HTR-8/SVneo (cell line): Measurements from ENCODE around the gene ATP2C1.

Experiments used
- DNase-seq: peaks from one replicate; pipeline ENCODE4 v3.0.0; 2011; ENCODE audit warnings: low spot score, mixed read lengths; ENCODE audit not compliant: insufficient read length
- FAIRE-seq: peaks from 2 replicates; lab custom pipeline; 2011; peaks lifted over from hg19 to GRCh38; lab: Jason Lieb, UNC

ATP2C1 gene

DNA sequence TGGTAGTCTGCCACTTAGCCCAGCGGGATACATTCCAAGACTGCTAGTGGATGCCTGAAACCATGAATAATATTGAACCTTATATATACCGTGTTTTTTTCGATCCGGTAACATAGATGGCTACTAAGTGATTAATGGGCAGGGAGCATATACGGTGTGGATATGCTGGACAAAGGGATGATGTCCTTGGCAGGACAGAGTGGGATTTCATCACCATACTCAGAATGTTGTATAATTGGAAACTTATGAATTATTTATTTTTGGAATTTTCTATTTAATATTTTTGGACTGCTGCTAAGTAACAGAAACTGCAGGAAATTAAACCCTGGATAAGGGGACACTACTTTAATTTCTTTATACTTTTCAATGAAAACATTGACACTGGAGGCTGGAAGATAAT, 79.5 kb downstream of the ATP2C1 start:
- FAIRE-seq (no peak), DNase-seq (no peak)

DNA sequence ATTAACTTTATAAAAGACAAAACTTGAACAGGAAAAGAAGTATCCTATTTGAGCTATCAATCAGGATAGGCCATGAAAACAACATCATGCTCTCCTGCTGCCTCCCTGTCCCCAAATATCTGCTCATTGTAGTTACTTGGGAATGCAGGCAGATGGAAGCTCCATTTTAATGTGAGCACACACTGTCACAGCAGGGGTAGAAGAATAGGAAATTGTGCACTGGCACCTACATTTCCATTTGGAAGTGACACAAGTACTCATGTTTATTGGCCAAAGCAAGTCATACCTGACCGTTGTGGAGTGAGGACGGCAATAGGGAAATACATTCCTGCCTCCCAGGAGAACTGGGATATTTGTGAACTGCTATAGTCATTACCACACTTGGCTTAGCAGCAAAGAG, 80.3 kb downstream of the ATP2C1 start:
- DNase-seq, result no peak
- FAIRE-seq, result no peak

GRCh38 chr3:130975251-130975650, 81.4 kb downstream of the ATP2C1 start:
- FAIRE-seq (no peak), DNase-seq (no peak)

DNA sequence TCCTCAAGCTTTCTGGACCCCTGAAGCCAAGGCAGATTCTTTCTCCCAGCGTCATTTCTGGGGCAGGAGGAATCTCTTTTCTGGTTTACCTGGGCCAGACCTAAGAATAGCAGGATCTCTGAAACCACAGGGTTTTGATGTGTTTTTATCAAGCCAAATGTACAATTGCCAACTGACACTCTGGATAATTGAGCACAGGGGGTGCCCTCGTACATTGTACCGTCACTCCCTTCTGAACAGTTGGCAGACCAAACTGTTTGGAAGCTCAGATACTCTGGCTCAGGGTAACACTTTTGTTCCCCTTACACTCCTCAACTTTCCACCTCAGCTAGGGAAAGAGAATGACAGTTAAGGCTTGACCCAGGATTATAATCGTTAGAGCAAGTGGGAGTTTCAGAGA, 82.8 kb downstream of the ATP2C1 start:
- DNase-seq (no peak), FAIRE-seq (no peak)

- DNase-seq (no peak), FAIRE-seq (no peak)
These were observed 85.2 kb downstream of the ATP2C1 start for GRCh38 chr3:130979117-130979516.

DNA sequence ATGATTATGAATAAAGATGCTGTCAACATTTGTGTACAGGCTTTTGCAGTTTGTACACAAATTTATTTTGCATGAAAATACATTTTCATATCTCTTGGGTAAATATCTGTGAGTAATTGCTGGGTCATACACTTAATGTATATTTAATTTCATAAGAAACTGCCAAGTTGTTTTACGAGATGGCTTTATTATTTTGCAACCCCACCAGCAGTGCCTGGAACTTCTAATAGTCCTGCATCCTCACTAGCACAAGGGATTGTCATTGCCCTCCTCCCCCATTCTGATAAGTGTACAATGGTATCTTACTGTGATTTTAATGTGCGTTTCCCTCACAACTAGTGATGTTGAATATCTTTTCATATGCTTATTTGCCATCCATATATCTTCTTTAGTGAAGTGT, 87.6 kb downstream of the ATP2C1 start:
- FAIRE-seq, result no peak
- no peak for DNase-seq

GRCh38 chr3:130990282-130990681, 96.4 kb downstream of the ATP2C1 start:
- FAIRE-seq (no peak), DNase-seq (no peak)

DNA sequence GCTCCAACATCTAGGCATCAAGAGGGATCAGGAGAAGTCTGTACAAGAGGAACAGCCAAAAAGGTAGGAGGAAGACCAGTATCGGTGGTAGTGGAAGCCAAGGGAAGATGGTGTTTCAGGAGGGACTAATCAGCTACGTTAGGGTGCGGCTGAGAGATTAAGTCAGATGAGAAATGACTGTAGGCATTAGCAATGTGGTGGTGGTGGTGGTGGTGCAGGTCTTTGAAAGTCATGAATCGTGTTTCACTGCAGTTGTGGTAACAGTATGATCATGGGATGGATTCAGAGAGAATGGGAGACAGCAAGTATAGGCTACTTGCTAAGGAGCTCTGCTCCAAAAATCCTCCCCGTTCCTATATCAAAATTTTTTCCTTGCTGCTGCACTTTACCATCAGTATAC, 97.2 kb downstream of the ATP2C1 start:
- no peak for FAIRE-seq

GRCh38 chr3:130992344-130992743, 98.5 kb downstream of the ATP2C1 start:
- FAIRE-seq (no peak), DNase-seq (no peak)

More for the DNA sequence above, 97.2 kb downstream of the ATP2C1 start:
- DNase-seq, result no peak

- FAIRE-seq (no peak), DNase-seq (no peak)
These were observed 103.4 kb downstream of the ATP2C1 start for GRCh38 chr3:130997289-130997688.

DNA sequence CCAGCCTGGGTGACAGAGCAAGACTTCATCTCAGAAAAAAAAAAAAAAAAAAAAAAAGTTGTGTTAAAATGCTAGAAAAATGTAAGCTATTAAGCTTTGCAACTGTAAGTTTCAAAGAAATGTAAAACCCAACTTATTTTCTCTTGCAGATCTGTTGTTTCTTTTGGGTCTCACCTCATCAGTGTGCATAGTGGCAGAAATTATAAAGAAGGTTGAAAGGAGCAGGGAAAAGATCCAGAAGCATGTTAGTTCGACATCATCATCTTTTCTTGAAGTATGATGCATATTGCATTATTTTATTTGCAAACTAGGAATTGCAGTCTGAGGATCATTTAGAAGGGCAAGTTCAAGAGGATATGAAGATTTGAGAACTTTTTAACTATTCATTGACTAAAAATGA, 107.2 kb downstream of the ATP2C1 start:
- DNase-seq (no peak), FAIRE-seq (no peak)

DNA sequence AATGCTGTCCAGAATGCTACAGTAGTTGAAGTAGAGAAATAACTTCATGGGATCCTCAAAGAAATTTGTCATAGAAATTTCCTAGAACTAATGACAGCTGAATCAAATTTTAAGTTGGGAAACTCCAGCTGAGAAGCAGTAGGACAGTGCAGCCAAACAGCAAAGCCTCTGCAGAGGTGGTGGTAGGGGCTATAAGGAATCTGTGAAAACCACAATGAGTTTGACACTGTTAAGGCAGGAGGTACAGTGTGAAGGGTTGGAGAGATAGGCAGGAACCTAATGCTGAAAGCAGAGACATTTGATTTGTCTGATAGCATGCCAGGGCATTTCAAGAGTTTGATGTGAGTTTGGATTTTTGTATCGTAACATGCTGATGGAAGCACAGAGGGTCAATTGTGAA, 110.7 kb downstream of the ATP2C1 start:
- FAIRE-seq (no peak), DNase-seq (no peak)

DNA sequence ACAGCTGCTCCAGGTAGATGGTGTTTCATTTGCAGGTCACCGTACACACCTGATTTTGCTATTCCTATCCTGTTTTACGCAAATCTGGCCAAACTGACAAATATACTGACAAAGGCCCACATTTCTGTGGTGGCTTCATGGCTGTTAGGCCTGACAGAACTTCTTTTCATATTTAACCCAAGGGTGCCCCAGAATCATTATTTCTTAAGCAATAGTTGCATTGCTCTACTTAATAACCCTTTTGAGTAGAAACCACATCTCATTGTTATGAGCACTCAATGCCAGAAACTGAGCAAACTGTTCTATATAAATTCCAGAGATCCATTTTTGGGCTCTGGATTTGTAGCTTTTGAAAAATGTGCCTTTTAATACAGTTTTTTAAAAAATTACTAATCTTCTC, 113.4 kb downstream of the ATP2C1 start:
- DNase-seq, result no peak

GRCh38 chr3:131007782-131008181, 113.9 kb downstream of the ATP2C1 start:
- FAIRE-seq, result no peak

More for the DNA sequence above, 113.4 kb downstream of the ATP2C1 start:
- FAIRE-seq, result no peak

DNA sequence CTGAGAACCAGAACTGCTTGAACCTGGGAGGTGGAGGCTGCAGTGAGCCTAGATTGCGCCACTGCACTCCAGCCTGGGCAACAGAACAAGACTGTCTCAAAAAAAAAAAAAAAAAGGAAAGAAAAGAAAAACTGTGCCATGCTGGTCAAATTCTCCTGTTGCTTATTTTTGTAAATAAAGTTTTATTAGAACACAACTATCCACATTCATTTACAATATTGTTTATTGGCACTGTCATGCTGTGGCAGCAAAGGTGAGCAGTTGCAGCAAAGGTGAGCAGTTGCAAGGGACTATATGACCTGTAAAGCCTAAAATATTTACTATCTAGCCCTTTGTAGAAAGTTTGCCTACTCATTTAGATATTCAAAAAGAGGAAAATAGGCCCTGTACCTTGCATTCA, 114.4 kb downstream of the ATP2C1 start:
- FAIRE-seq, result no peak
- no peak for DNase-seq

More at GRCh38 chr3:131007782-131008181, 113.9 kb downstream of the ATP2C1 start:
- no peak for DNase-seq

- DNase-seq, result no peak
- FAIRE-seq, result no peak
These were observed 115.8 kb downstream of the ATP2C1 start for GRCh38 chr3:131009698-131010097.

GRCh38 chr3:131018970-131019369, 125.1 kb downstream of the ATP2C1 start:
- no peak for DNase-seq
- no peak for FAIRE-seq

DNA sequence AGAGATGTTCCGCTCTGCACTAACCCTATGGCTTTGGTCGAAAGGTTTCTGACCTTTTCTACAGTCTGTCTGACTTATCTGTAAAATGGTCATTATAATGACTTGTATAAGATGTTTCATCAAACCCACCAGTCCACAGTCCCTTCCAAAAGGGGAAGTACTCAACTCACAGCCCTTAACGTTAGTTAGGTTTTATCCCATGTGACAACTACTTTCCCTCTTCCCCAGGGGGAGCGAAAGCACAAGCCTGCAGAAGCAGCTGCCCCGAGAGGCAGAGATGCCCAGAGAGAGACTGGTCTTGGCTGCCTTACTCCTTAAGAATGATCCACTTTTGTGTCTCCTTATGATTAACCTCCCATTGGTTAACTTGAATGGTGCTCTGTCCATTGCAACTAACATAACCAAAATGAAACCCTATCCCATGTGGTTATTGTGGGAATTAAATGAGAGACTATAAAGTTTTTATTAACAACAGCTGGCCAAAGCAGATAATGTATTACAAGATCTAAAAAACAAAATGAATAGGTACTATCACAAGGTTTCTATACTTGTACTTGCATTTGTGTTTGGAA, 126.3 kb downstream of the ATP2C1 start:
- DNase-seq (no peak), FAIRE-seq (no peak)

DNA sequence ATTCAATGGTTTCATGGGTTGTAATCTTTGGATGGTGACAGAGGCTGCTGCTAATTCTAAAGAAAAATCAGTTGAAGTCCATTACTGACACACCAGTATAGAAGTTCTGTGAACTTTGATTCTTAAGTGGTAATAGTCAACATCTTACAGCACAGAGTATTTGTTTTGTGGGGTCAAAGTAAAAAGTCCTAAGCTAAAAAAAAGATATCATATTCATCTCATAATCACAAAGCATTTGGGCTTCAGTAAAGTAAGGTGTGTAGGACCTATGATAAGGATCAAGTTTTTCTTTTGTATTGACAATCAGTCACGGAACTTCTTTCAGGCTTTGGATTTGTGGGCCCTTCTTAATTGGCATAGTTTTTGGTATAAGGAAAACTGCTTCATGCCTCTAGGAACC, 131.7 kb downstream of the ATP2C1 start:
- DNase-seq (no peak), FAIRE-seq (no peak)

GRCh38 chr3:131026321-131027151, 132.7 kb downstream of the ATP2C1 start, which contains the start of the genes ASTE1 and NEK11:
ASTE1 (minus strand) TSS chr3:131026825; CDS start chr3:131025306, 1,519 bp downstream.
NEK11 (plus strand) TSS chr3:131026877; CDS start chr3:131029709, 2,832 bp downstream.
- DNase-seq (peak; percentile 81), FAIRE-seq (peak; percentile 65)

GRCh38 chr3:131028844-131029243, 135.0 kb downstream of the ATP2C1 start:
- FAIRE-seq, result no peak

DNA sequence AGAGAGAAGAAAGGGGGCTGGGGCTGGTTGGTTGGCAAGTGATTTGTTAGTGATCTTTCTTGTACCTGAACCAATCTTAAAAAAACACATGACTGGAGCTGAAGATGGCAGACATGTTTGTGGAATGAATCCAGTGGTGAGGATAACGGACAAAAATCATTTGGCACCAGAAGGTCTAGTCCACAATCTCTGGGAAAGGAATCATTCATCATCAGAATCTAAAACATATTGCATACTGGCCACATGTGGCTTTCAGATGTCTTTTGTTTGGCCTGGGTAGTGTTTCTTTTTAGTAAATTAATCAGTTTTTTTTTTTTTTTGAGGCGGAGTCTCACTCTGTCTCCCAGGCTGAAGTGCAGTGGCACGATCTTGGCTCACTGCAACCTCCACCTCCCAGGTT, 137.8 kb downstream of the ATP2C1 start:
- no peak for DNase-seq
- FAIRE-seq, result no peak

More at GRCh38 chr3:131028844-131029243, 135.0 kb downstream of the ATP2C1 start:
- no peak for DNase-seq
